ENCODE measurements around the gene ABCG5.

Gene ABCG5

DNA sequence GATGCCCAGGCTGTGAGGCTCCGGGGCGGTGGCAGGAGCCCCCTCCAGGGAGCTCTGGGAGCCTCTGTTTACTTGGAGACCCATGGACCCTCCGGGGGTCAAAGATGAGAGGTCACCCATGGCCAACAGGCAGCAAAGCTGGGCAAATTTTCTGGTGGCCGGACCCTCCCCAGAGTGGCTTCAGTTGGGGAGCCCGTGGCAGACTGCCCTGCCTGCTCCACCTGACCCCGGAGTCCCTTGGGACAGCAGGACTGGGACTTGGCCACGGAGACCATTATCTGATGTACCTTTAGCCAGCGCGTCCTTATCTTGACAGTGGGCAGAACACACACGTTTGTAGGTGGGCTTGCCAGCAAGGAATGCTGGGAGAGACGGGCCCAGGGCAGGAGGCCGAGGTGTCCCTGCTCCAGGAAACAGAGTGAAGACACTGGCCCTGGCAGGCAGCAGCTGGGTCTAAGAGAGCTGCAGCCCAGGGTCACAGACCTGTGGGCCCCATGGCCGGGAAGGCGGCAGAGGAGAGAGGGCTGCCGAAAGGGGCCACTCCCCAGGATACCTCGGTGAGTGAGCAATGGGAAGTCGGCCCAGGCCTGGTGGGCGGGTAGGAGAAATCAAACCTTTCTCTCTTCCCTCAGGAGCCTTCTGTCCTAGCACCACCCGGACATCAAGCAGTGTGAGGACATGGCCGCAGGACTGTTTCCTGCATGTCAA, at the start of gene ABCG5, which contains the start of gene ABCG8:
Gene ABCG5 (minus strand): TSS at position 280 of the 708 bp plus-strand sequence. CDS start 160 bp downstream, at position 120.
Gene ABCG8 (plus strand): TSS at position 412 of the 708 bp plus-strand sequence. CDS start 83 bp downstream, at position 495.
- no peak for DNase-seq (ENCODE audit: low read depth)

DNA sequence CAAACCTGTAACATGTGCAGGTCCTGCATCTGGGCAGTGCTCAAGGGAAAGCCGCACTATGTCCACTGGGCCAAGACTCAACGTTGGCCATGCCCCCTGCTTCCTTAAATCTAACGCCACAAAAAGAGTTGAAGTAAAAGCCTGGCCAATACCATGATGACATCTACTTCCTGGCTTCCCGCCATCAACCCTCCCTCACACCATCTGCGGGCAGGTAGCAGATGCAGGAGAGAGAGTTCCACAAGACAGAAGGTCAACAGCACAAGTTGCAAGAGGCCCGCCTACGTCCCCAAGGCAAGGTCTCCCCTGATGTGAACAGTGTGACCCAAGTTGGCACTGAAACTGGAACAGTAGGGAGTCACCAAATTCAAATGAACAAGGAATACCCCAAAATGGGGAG, 48.5 kb upstream of the ABCG5 start:
- no peak for DNase-seq (ENCODE audit: low read depth)

DNA sequence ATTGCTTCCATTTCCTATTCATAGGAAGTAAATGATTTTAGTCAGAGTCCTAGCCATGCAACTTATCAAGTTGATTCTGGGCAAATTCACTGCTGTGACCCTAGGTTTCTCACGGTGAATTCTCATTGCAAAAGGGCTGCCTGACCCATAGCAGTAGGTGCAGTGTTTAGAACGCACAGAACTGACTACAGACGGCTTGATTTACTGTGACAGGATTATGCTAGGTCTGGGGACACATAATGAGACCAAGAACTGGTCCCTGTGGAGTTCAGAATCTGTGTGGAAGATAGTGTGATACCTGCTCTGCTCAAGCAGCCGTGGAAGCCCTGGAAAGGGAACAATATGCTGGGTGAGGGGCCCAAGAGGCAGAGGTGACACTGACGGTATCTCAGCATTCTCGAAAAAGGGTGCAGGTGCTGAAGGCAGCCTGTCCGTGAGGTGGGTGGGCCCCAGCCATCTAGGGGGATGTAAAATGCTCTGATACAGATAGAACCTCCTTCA, 46.5 kb upstream of the ABCG5 start:
- no peak for DNase-seq (ENCODE audit: low read depth)

DNA sequence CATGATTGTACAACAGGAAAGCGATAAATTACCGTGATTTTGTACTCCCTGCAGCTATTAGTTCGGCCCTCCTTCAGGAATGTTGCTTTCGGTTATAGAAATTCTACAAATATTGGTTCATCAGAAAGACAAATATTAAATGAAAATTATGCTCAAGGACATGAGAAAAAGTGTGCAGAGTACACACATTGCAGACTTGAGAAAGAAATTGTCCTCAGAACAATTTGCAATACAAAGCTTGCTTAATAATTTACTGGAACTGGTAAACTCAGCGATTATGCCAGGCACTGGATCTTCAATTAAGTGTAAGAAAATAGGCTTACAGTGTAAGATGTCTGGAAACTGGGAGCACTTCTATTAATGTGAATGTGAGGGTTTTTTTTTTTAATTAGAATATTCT, 46.0 kb upstream of the ABCG5 start:
- no peak for DNase-seq (ENCODE audit: low read depth)

DNA sequence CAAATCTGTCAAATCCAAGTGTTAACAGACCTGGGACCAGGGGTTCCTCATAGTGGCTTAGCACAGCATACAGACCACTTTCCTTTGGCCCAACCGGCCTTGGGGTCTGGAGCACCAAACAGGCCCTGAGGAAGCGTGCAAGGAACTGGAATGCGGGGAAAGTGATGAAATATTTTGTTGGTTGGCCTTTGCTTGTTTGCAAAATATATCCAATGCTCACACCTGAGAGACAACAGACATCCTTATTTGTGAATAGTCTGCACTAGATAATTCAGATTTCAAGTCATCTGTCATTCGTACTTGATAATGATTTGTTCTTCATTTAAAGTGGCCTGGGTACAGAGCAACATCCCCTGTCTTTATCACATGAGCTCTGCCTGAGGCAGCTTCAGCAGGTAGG, 43.7 kb upstream of the ABCG5 start:
- no peak for DNase-seq (ENCODE audit: low read depth)

DNA sequence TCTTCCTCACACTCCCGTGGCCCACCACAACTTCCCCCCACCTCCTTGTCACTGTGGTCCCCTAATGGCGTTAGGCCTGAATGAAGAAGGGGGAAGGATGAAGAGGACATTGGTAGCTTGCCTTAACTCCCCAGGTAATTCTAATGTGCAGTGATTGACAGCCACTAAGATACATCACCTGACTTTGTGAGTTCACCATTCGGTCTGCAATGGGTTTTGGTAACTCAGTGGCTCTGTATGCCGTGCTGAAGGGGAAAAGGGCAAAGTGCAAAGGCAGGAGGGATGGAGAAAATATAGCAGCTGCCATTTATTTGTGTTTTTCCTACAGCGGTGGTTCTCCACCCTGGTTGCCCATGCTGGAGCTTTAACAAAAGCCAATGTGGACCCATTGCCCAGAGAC, 42.3 kb upstream of the ABCG5 start:
- no peak for DNase-seq (ENCODE audit: low read depth)

DNA sequence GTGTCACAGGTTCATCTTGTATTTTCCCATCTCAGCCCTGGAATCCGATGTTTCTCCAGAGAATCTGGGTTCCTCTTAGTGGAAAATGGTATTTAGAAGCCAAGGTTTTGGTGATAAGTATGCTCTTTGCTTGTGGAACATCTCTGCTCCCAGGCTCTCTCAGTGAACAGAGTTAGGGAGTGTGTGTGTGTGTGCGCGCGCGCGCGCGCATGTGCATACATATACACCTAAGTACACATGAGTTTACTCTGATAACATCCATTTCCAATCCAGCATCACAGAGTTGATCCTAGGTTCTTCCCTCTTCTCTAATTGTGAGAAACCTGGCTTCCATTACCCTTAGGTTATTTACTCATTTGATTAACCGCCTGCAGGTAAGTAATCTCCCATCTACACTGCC, 41.8 kb upstream of the ABCG5 start:
- DNase-seq (ENCODE audit: low read depth): no peak

DNA sequence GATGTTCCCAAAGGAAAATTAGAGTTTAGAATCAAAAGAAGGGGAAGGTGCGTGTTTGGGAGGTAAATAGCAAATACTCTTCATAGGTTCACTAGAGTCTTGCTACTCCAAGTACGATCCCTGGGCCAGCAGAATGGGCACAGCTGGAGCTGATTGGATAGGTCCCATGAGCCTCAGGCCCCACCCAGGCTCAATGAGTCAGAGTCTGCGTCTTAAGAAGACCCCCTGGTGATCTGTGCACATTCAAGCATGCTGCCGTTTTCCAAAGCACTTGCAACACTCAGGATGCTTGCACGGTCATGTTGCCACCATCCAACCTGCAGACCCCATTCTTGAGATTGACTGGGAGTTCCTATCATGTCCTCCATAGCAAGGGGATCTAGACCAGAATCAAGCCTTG, 40.6 kb upstream of the ABCG5 start:
- no peak for DNase-seq (ENCODE audit: low read depth)

DNA sequence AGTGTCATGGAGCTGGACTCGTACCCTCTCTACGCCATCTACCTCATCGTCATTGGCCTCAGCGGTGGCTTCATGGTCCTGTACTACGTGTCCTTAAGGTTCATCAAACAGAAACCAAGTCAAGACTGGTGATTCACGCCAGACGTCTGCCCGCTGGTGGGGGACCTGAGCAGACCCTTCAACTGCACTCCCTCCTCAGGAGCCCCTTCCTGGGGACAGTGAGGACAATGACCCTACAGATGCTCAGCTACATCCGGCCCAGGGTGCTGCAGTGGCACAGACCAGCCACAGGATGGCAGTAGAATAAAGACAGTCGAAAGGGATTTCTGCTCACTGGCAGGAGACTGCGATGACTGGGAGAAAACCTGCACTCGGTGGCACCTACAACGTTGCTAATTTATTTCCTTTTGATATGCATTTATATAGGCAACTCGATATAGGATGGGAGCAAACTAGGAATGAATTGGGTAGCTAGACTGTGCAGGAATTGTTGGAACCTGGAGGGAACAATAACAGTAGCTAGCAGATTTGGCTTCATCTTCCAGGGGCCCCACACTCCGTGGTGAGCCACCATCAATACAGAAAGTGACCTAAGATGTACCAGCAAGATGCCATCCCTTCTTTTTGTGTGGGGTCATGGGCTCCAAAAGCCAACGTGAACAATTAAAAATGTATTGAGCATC, 39.3 kb upstream of the ABCG5 start:
- peak; percentile 13 for DNase-seq (ENCODE audit: low read depth)

DNA sequence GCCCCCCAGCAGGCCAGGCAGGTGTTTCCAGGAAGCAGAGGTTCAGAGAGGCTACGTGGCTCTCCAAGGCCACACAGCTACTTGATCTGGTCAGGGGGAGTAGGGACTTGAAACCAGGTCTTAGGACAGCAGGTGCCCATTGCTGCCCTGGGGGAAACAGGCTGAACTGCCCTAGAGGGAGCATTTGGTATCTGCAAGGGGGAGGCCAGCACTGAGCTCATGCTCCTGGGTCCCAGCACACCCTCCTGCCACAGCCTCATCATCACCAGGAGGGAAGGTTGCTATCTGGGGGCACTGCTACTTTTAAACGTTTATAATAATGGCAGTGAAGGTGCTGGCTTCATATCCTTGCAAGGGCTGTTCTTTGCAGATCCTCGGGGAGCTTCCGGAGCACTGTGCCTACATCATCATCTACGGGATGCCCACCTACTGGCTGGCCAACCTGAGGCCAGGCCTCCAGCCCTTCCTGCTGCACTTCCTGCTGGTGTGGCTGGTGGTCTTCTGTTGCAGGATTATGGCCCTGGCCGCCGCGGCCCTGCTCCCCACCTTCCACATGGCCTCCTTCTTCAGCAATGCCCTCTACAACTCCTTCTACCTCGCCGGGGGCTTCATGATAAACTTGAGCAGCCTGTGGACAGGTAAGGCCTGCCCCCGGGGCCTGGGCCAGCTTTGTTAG, 36.3 kb upstream of the ABCG5 start:
- no peak for DNase-seq (ENCODE audit: low read depth)

DNA sequence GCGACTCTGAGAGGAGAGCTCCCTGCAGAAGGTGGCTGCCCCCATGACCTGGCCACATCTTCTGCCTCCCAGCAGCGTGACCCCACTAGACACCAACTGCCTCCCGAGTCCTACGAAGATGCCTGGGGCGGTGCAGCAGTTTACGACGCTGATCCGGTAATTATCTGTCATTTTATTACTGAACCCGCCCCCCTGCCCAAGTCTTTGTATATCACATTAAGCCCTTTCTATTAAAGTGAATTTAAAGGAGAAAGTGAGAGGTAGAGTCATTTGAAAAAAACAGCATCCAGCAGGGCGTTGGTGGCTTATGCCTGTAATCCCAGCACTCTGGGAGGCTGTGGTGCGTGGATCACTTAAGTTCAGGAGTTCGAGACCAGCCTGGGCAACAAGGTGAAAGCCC, 33.5 kb upstream of the ABCG5 start:
- no peak for DNase-seq (ENCODE audit: low read depth)

DNA sequence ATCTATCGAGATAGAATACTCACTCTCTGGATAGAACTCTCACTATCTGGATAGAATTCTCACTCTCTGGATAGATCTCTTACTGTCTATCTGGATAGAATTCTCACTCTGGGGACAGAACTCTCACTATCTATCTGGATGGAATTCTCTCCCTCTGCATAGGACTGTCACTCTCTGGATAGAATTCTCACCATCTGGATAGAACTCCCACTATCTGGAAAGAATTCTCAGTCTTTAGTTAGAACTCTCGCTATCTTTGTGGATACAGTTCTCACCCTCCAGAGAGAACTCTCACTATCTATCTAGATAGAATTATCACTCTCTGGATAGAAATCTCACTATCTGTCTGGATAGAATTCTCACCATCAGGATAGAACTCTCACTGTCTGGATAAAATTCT, 16.7 kb upstream of the ABCG5 start:
- DNase-seq (ENCODE audit: low read depth): no peak

DNA sequence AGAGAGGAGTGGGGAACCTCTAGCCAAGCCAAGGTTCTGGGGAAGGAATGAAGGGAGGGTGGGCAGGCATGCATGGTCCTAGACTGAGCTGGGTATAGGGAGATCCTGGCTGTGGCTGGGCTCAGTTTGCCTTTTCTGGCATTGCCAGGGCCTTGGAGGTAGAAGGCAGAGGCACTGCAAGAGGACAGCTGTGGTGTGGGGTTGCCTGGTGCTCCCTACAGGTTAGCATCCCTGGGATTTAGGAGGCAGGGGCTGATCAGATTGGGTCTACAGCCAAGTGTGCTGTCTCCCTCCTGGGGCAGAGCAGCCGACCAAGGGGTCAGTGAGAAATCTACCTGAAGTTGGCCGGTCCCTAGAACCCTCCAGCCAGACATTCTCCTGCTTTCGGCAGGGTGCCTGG, 16.0 kb upstream of the ABCG5 start:
- no peak for DNase-seq (ENCODE audit: low read depth)

DNA sequence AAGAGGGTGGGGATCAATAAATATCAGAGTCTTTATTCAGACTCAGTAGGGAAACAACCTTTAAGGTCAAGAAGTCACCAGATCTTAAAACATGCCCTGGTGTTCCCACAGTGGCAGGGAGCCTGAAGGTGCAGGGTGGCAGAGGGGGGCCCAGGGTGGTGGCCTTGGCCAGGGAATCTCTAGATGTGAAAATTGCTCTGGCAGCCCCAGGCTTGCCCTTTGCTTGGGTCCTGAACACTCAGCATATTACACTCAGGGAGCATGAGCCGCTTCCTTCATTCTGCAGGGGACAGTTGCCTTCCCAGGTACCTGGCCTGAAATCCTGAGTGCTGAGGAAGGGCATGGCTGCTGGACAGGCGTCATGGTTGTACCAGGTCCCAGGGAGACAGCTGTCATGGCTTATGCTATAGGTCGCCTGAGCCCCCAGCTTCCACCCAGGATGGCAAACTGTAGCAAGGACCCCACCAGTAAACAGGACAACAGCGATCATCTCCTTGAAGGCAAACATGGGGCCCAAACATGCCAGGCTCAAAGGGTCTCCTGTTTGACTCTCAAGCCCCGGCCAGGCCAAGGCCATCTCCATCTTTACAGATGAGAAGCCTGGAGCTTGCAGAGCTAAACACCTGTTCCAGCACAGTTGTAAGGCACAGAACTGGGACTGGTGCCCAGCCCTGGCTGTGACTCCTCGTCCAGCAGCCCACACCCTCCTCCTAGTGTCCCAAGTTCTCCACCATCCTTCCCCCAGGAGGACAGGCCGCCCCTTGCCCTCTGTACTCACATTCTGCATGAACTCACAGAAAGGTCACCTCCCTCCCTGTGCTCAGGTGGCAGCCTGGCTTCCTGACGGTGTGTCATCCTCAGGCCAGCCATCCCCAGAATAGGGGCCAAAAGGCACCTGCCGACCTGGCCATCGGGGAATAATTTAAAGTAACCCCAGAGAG, 14.8 kb upstream of the ABCG5 start:
- DNase-seq (ENCODE audit: low read depth): no peak

DNA sequence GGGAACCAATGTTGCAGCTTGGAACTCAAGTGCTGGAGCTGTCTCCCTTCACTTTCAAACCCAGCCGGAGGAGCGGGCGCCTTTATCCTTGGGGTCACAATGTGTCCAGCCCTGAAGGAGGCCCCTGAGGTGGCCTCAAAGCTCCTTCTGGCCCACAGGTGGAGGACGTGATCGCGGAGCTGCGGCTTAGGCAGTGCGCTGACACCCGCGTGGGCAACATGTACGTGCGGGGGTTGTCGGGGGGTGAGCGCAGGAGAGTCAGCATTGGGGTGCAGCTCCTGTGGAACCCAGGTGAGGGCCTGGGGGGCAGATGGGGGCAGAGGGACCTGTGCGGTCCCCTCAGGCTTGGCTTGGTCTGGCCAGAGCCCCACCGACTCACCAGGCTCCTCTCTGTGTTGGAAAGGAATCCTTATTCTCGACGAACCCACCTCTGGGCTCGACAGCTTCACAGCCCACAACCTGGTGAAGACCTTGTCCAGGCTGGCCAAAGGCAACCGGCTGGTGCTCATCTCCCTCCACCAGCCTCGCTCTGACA, 13.6 kb upstream of the ABCG5 start:
- DNase-seq (ENCODE audit: low read depth): no peak

DNA sequence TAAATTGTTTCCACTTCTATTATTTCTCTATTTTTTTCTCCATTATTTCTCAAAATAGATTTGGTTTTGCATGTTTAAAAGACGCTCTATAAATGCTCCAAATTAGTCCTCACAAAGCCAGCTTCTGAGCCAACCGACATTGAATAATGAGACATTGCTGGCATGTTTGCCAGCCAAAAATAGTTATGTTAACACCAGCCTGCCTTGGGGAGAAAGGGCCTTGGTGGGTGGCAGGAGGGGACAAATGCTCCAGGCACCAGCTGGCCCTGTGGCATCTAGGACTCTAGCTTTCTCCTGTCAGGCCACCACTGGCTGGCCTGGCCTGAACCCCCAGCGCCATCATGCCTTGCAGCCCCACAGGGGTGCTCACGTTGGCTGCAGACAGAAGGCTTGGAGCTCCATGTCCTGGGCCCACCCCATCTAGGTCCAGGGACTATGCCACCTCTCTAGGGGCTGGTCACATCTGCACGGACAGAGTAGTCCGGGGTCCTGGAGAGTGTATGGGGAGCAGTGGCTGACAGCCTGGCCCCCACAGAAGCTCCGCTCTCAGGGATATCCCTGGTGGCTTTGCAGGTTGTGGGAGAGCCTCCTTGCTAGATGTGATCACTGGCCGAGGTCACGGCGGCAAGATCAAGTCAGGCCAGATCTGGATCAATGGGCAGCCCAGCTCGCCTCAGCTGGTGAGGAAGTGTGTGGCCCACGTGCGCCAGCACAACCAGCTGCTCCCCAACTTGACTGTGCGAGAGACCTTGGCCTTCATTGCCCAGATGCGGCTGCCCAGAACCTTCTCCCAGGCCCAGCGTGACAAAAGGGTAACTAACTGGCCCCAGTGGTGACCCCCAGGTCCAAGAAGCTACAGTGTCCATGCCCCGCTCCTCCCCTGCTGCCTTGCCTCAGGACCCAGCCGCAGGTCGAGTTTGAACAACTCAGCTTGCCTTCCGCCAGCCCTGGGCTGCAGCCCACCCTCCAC, 12.7 kb upstream of the ABCG5 start:
- DNase-seq (ENCODE audit: low read depth): no peak

DNA sequence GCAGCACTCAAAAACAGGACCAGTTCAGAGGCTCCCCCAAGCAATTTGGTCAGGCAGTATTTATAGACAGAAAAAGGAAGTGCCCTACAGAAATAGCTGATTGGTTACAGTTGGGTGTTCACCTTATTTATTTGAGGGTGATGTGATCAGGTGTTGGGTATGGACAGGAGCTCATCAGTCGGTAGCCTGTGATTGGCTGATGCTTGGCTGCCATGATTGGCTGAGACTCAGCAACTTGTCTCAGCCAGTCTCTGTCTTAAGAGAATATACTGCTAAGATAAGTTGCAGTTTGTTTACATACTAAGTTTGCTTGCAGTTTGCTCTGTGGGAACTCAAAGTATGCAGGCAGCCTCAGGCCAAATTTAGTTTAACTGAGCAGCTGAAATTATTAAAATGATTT, 9.6 kb upstream of the ABCG5 start:
- no peak for DNase-seq (ENCODE audit: low read depth)

DNA sequence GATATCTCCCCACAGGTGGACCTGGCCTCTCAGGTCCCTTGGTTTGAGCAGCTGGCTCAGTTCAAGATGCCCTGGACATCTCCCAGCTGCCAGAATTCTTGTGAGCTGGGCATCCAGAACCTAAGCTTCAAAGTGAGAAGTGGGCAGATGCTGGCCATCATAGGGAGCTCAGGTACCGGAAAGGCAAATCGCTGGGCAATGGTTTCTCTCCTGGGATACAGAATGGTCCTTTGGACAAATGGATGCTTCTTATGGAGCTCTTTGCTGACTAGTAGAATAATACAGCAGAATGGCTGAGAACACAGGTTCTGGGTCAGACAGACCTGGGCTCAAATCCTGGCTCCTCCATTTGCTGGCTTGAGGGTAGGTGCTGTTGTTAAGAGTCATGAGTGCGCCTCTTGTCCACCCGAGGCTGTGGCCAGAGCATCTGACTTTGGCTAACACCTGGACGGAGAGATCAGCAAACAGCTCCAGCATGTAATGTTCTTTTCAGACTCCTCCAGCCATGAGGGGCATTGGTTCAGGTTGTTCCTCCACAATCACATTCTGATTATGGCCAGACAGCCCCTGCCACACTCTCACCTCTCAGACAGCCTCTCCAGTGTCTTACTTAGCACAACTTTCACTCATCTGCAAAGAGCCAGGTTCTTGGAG, 7.6 kb upstream of the ABCG5 start:
- no peak for DNase-seq (ENCODE audit: low read depth)

DNA sequence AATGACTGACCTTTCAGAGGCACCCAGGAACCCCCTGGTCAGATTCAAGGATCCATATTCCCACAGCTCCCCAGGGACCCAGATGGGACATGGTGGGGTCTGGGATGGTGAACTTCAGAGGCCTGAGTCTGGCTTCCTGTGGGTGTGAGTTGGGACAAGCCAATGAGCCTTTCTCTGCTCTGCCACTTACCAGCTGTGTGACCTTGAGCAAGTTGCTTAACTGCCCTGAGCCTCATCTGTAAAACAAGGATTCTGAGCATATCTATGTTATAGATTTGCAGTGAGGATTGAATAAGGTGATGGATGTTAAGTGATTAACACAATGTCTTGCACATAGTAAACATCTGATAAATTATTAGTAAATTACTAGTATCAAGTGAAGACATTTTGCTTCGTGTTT, 6.5 kb upstream of the ABCG5 start:
- no peak for DNase-seq (ENCODE audit: low read depth)

DNA sequence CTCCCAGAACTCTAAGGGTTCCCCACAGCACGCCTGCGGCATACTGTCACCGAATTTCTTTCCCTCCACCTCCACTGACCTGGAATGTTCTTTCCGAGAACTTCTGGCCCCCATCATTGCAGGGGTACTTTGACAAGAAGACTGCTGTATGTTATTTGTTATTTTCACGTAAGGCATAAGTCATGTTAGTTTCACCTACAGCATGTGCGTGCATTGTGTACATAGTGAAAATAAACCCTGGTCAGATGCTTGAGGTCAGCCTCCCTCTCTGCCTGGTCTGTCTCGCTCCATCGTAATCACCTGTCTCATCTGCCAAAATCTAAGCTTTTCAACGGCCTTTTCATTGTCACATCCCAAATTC, 4.2 kb upstream of the ABCG5 start:
- DNase-seq (ENCODE audit: low read depth): no peak
